Endothelial cell of umbilical vein (primary cell): ENCODE measurements around the gene DDX10. TPM values are rescaled to one million over a fixed set of nuclear protein-coding genes. Genes with fewer than 3 reads are reported as not detected.

ENCODE experiments used
- BruUV-seq: library from RNA; stranded (reverse); fragments of 400-500 nt; replicated peaks from 2 replicates; lab custom pipeline; 2021; lab: Mats Ljungman, UMichigan
- CTCF ChIA-PET: fragments of 300-600, 350-600 bp; sonication (Branson Sonifier 250); formaldehyde crosslinking; loops from one replicate; lab custom pipeline; 2021; ENCODE audit warnings: antibody characterized with exemption, inconsistent platforms; lab: Charles Lee
- POLR2A ChIA-PET: fragments of 300-600, 350-600 bp; sonication (Branson Sonifier 250); formaldehyde crosslinking; loops from one replicate; lab custom pipeline; 2021; ENCODE audit warnings: antibody characterized with exemption, inconsistent platforms; lab: Charles Lee
- DNase-seq: peaks from one replicate; pipeline ENCODE4 v3.0.0-alpha.2; 2011; ENCODE audit warnings: low read depth, low spot score
- FAIRE-seq: peaks from 2 replicates; lab custom pipeline; 2011; peaks lifted over from hg19 to GRCh38; lab: Jason Lieb, UNC
- H2AFZ ChIP-seq: 2 replicates; pipeline ENCODE4 v1.6.0; 2012; ENCODE audit warnings: low read depth, low read length, control low read depth, inconsistent platforms
- H3K27ac ChIP-seq: 2 replicates; pipeline ENCODE4 v1.5.1; 2011; ENCODE audit warnings: low read depth, mild to moderate bottlenecking, control low read depth, low read length, moderate library complexity; ENCODE audit not compliant: insufficient read depth
- H3K27me3 ChIP-seq, 2 experiments: 2 replicates each; pipeline versions ENCODE4 v1.6.0 to v1.6.1; 2011; ENCODE audit warnings: low read length in 2 of 2, mixed read lengths in 1 of 2; ENCODE audit not compliant: control insufficient read depth in 2 of 2, insufficient read depth in 2 of 2
- H3K36me3 ChIP-seq, 2 experiments: 2 replicates in 1 of 2; 3 replicates in 1 of 2; pipeline ENCODE4 v1.5.1; 2011; ENCODE audit warnings: low read length in 2 of 2, mild to moderate bottlenecking in 1 of 2, moderate library complexity in 1 of 2; ENCODE audit not compliant: control insufficient read depth in 2 of 2, insufficient read depth in 2 of 2; ENCODE audit errors: extremely low read depth in 1 of 2
- H3K4me1 ChIP-seq: 3 replicates; pipeline ENCODE4 v1.5.1; 2011; ENCODE audit warnings: mild to moderate bottlenecking, low read length; ENCODE audit not compliant: control insufficient read depth, insufficient read depth; ENCODE audit errors: extremely low read depth
- H3K4me2 ChIP-seq: 2 replicates; pipeline ENCODE4 v1.6.1; 2011; ENCODE audit warnings: low read length, control low read depth, mixed read lengths; ENCODE audit not compliant: insufficient read depth
- H3K4me3 ChIP-seq, 3 experiments: fragments of 200-600 bp in 1 of 3; sonication (generic), shearing (Covaris generic) in 1 of 3; replicated peaks in 1 of 3; 2 replicates each; pipeline ENCODE4 v1.5.1; 2011 to 2016; ENCODE audit warnings: control low read depth in 3 of 3, low read length in 3 of 3, mild to moderate bottlenecking in 2 of 3, inconsistent platforms in 1 of 3, low read depth in 1 of 3, moderate library complexity in 1 of 3; ENCODE audit not compliant: insufficient read depth in 1 of 3
- H3K79me2 ChIP-seq: 2 replicates; pipeline ENCODE4 v1.6.0; 2012; ENCODE audit warnings: low read length, inconsistent platforms; ENCODE audit not compliant: control insufficient read depth, insufficient read depth
- H3K9ac ChIP-seq: replicated peaks from 2 replicates; pipeline ENCODE3; 2011; ENCODE audit warnings: low read length, control low read depth; ENCODE audit not compliant: insufficient read depth; ENCODE audit errors: extremely low read depth
- H3K9me1 ChIP-seq: replicated peaks from 3 replicates; pipeline ENCODE4 v1.6.0; 2011; ENCODE audit warnings: mild to moderate bottlenecking, low read length; ENCODE audit not compliant: control insufficient read depth, insufficient read depth; ENCODE audit errors: extremely low read depth
- H3K9me3 ChIP-seq: replicated peaks from 2 replicates; pipeline ENCODE4 v1.5.1; 2012; ENCODE audit warnings: low read length, inconsistent platforms; ENCODE audit not compliant: control insufficient read depth, insufficient read depth
- H4K20me1 ChIP-seq: replicated peaks from 2 replicates; pipeline ENCODE3; 2011; ENCODE audit warnings: mild to moderate bottlenecking, low read length; ENCODE audit not compliant: control insufficient read depth, insufficient read depth; ENCODE audit errors: extremely low read depth
- CTCF ChIP-seq, 2 donors: IDR thresholded peaks; 1 replicate in 1 of 2; 2 replicates in 1 of 2; pipeline ENCODE4 v1.5.1; 2011; ENCODE audit warnings: low read length in 2 of 2, mild to moderate bottlenecking in 2 of 2, moderate library complexity in 2 of 2, control low read depth in 1 of 2, inconsistent platforms in 1 of 2, low read depth in 1 of 2; ENCODE audit not compliant: insufficient read depth in 1 of 2; ENCODE audit errors: extremely low read depth in 1 of 2
- EZH2 ChIP-seq: IDR thresholded peaks from 2 replicates; pipeline ENCODE4 v1.6.1; 2012; ENCODE audit warnings: borderline replicate concordance, low read depth, mild to moderate bottlenecking, moderate library complexity, low read length, inconsistent platforms; ENCODE audit not compliant: severe bottlenecking
- FOS ChIP-seq: IDR thresholded peaks from 2 replicates; pipeline ENCODE4 v1.6.1; 2011; ENCODE audit warnings: mild to moderate bottlenecking, low read length, moderate library complexity, borderline replicate concordance; ENCODE audit not compliant: insufficient read depth
- GATA2 ChIP-seq: IDR thresholded peaks from 2 replicates; pipeline ENCODE4 v1.7.0; 2011; ENCODE audit warnings: low read depth, mild to moderate bottlenecking, moderate library complexity, mixed read lengths, low read length; ENCODE audit not compliant: insufficient read length, insufficient read depth
- JUN ChIP-seq: IDR thresholded peaks from 2 replicates; pipeline ENCODE4 v1.6.1; 2011; ENCODE audit warnings: borderline replicate concordance, low read depth; ENCODE audit not compliant: insufficient read length, insufficient read depth
- MAX ChIP-seq: IDR thresholded peaks from 2 replicates; pipeline ENCODE4 v1.6.1; 2011; ENCODE audit not compliant: insufficient read depth, insufficient read length
- MYC ChIP-seq: IDR thresholded peaks from one replicate; pipeline ENCODE4 v1.6.1; 2011; ENCODE audit warnings: mild to moderate bottlenecking, low read depth, low read length
- POLR2A ChIP-seq: IDR thresholded peaks from 2 replicates; pipeline ENCODE4 v1.6.1; 2012; ENCODE audit warnings: low read depth, mild to moderate bottlenecking, control low read depth, low read length
- POLR2AphosphoS5 ChIP-seq: IDR thresholded peaks from 2 replicates; pipeline ENCODE4 v1.6.1; 2012; ENCODE audit warnings: low read depth, mild to moderate bottlenecking, control low read depth, low read length, moderate library complexity; ENCODE audit not compliant: insufficient read depth
- dilution Hi-C: fragments of 300-500 bp; cut with MboI; formaldehyde crosslinking; loops from one replicate; pipeline ENCODE4 v1.15.0; 2019; ENCODE audit warnings: low sequenced_read_pairs; ENCODE audit not compliant: extremely low pct_ligation_motif_present
- intact Hi-C: fragments of 100-400 bp; cut with micrococcal nuclease; formaldehyde crosslinking; loops from one replicate; pipeline ENCODE4 v1.10.0; 2022
- polyA plus RNA-seq, 4 experiments: library from polyadenylated mRNA; depleted of rRNA in 3 of 4; stranded (reverse) in 3 of 4; unstranded in 1 of 4; fragments of >200 nt; gene quantifications; 2 replicates each; pipeline versions ENCODE4 v1.2.1 to v1.2.3, GENCODE V29; 2011 to 2012; ENCODE audit warnings: missing spikeins in 1 of 4
- total RNA-seq: library from RNA; stranded (reverse); gene quantifications from 2 replicates; pipeline ENCODE4 v1.2.3, GENCODE V29; 2021

The DDX10 gene
- total and polyA plus RNA-seq, 2 donors (not counting 3 experiments of a cell fraction or from before 2014, with no cell fraction given): 29.8 to 35.2 TPM

- H3K79me2 ChIP-seq: peaks cover 4% of the 10 kb centered on the region
- H2AFZ ChIP-seq: no peak overlapping the region
- dilution Hi-C loops (no loop called here), intact Hi-C loops (no loop called here)
- no peak overlapping the region for H3K27ac ChIP-seq
- ChIA-PET CTCF (interaction anchor here (1.1 to 4.2 kb wide), 3 partner anchors 16 to 153 kb away, joined by 3 to 21 read pairs (median 3); no protein-coding TSS in a partner anchor), POLR2A (no interaction called here)
- H3K4me1 ChIP-seq: no peaks in the 10 kb centered on the region
- no peaks in the 10 kb centered on the region for H3K27me3 ChIP-seq
- BruUV-seq: no TSS peak
- TF ChIP-seq FOS: no peak
- no peak for TF ChIP-seq POLR2A
- no peak for TF ChIP-seq JUN
- no peak for TF ChIP-seq MYC
- TF ChIP-seq EZH2: no peak
- no peak for TF ChIP-seq MAX
- no peak for TF ChIP-seq CTCF (IDR thresholded peaks at IDR 0.05; ENCODE audit: extremely low read depth in 1 of 2, insufficient read depth in 1 of 2, low read depth in 1 of 2, low read length in 2 of 2)
- no peak for TF ChIP-seq POLR2AphosphoS5
- TF ChIP-seq GATA2: no peak
- H3K9me3 ChIP-seq: no peaks in the 10 kb centered on the region
- no peaks in the 10 kb centered on the region for H3K9me1 ChIP-seq
- no peak overlapping the region for H3K4me3 ChIP-seq
- H3K4me2 ChIP-seq: no peak overlapping the region
- no peaks in the 10 kb centered on the region for H4K20me1 ChIP-seq
- DNase-seq: no peak
- H3K36me3 ChIP-seq: peaks cover 2 to 5% of the 10 kb centered on the region in 2 experiments
- H3K9ac ChIP-seq: no peak overlapping the region
- FAIRE-seq: no peak
Observed at GRCh38 chr11:108718466-108718865, 53.6 kb downstream of the DDX10 start.
